Spleen (tissue), 7 donors: ENCODE measurements around the gene CAMK1D.

Experiments
- POLR2A ChIP-seq, 3 donors: fragments of 450-650 bp; IDR thresholded peaks; one replicate each; pipeline ENCODE4 v1.5.1; 2017; ENCODE audit warnings: antibody characterized with exemption in 3 of 3, mild to moderate bottlenecking in 1 of 3
- POLR2AphosphoS5 ChIP-seq, 3 donors: sonication (generic); formaldehyde crosslinking; IDR thresholded peaks; one replicate each; pipeline ENCODE4 v1.5.1; 2017; ENCODE audit warnings: antibody characterized with exemption in 3 of 3
- TF ChIP-seq, protein P1 (sequence below), 11 experiments: fragments of 200-600 bp in 7 of 11; fragments of 450-650 bp in 4 of 11; sonication (generic) in 4 of 11; IDR thresholded peaks in 8 of 11; conservative IDR thresholded peaks in 3 of 11; 1 replicate in 7 of 11; 2 replicates in 4 of 11; pipeline versions ENCODE4 v1.4.0 to v1.8.0; 2016 to 2021; ENCODE audit warnings: antibody characterized with exemption in 11 of 11, inconsistent platforms in 4 of 11, mild to moderate bottlenecking in 1 of 11
- donor health status: DM: no; HTN: no; CAD: no; lungs with moderate emphysema.
- donor health status: DM: no; HTN: no; CAD: no.
- donor health status: DM: no; HTN: no; CAD: no.

DNA sequence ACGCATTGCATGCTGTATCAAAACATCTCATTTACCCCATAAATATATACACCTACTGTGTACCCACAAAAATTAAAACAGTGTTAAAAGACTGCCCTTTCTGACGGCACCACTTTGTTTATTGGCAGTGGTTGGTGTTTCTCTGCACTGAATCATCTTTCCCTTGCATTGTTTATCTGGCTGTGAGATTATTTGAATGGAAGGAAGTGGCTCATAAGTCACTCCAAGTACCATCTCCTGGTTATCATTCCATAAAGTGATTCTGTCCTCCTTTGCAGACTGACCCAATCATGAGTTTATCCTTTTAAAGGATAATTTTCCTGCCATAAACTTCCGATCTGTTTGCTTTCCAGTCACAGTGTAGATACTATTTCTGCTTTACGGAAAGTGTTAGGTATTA lies 183.8 kb downstream of the CAMK1D start:
- TF ChIP-seq, protein P1, sequence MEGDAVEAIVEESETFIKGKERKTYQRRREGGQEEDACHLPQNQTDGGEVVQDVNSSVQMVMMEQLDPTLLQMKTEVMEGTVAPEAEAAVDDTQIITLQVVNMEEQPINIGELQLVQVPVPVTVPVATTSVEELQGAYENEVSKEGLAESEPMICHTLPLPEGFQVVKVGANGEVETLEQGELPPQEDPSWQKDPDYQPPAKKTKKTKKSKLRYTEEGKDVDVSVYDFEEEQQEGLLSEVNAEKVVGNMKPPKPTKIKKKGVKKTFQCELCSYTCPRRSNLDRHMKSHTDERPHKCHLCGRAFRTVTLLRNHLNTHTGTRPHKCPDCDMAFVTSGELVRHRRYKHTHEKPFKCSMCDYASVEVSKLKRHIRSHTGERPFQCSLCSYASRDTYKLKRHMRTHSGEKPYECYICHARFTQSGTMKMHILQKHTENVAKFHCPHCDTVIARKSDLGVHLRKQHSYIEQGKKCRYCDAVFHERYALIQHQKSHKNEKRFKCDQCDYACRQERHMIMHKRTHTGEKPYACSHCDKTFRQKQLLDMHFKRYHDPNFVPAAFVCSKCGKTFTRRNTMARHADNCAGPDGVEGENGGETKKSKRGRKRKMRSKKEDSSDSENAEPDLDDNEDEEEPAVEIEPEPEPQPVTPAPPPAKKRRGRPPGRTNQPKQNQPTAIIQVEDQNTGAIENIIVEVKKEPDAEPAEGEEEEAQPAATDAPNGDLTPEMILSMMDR (IDR thresholded peaks at IDR 0.05 in 8 of 11, conservative IDR thresholded peaks at IDR 0.05 in 3 of 11), result no peak
- TF ChIP-seq POLR2A (IDR thresholded peaks at IDR 0.05) (no peak), POLR2AphosphoS5 (IDR thresholded peaks at IDR 0.05) (no peak)
